Stimulated activated CD4-positive, alpha-beta T cell treated with anti-CD3 and anti-CD28 coated beads, Interleukin-4, amount 100 ng/mL, for 4 hours (primary cell): ENCODE results near the gene NAMPT.
"Not testable (repeated sequence)": the region's sequence is repeated elsewhere in the genome, so short reads cannot be mapped to it uniquely, and the experiment has no call there.

Experiments
- DNase-seq, 2 experiments: peaks; one replicate each; pipeline ENCODE4 v3.0.0-alpha.2; 2020

NAMPT gene

DNA sequence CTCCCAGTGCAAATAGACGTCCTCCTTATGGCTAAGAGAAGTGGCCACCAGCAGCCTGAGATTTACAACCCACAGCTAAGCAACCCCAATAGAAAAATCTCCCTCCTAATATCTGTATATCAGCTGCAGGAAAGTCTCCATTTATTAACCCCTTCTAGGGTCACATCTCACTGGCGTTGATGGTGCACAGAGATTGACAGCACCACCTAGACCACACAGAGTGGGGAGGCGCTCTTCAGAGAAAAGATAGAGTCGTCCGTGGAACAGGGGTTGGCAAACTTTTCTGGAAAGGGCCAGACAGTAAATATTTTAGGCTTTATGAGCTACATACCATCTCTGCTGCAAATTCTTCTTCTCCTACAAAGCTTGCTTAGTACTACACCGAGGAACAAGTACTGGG, 60.0 kb downstream of the NAMPT start:
- no peak for DNase-seq

DNA sequence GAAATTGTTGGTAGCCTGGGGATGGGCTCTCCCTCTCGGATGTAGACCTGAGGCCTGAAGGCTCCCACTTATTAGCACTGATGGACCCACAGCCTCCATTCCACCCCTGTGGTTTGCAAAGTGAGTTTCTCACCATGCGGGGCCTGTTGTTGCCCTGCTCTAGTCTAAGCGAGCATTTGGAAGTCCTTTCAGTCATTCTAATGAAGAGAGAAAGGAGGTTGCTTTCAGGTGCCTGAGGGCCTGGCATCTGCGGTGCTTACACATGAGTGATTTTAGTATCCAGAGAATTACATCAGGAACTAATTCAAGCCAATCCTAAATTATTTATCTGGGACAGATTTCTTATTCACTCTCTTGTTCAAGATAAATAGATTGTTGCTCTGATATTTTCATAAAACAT, 61.6 kb downstream of the NAMPT start:
- no peak for DNase-seq

DNA sequence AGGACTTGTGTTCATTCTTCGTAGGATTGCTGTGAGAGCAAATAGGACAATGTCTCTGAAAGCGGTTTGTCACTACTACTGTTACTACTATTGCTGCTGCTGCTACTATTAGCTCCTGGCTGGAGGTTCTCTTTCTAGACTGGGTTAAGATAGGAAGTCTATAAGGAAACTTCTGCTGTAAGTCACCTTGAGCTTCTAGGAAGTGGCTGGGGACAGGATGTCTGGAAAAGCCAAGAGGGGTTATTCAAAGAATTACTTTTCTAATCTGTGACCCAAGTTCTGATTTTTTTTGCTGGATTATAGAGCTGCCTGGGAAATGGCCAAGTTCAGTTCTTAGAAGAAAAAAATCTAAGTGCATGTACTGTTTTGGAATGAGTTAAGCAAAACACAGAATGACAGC, 62.2 kb downstream of the NAMPT start:
- no peak for DNase-seq

- no peak for DNase-seq
Observed at GRCh38 chr7:106220307-106220706, 64.5 kb downstream of the NAMPT start.

DNA sequence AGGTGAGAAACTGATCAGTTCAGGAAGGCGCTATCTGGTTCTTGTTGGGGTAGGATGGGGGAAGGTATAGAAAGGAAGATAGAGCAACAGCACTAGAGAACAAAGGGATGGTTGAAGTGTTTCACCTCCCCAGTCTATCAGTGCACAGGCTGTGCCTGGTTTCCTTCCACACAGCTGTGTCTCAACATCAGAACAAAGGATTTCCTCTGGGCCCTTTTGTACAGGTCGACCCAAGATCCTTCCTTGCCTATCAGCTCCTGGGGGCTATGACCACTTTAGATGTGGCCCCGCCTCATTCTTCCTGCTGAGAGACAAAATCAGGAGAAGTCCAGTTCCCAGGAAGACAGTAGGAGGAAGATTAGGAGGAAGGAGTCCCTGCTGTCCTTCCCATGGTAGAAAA, 65.6 kb downstream of the NAMPT start:
- DNase-seq: no peak

- no peak for DNase-seq
Observed at GRCh38 chr7:106218546-106218945, 66.2 kb downstream of the NAMPT start.

DNA sequence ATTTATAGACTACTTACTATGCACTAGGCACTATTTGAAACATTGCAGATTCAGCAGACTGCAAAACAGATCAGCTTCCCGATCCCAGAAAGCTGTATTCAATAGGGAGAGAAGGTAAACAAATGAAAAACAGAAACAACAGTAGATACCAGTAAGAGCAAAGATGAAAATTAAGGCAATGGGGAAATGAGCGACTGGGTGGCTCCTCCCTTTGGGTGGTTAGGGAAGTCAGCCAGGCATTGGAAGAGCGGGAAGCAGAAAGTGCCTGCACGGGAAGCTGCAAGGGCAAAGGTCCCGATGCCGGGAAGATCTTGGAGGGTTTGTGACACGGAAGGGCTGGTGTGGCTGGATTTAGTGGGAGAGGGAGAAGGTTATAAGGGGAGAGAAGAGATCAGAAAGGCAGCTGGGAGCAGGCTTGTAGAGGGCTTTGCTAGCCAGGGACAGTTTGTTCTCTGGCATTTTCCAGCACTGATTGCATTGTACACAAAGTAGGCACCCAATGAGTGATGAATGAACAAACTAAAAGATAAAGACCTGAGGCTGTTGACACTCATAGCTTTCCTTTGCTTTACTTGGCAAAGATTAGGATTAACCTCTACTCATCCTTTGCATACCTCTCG, 67.8 kb downstream of the NAMPT start:
- no peak for DNase-seq

- DNase-seq: no peak
Observed at GRCh38 chr7:106216517-106216922, 68.3 kb downstream of the NAMPT start.

DNA sequence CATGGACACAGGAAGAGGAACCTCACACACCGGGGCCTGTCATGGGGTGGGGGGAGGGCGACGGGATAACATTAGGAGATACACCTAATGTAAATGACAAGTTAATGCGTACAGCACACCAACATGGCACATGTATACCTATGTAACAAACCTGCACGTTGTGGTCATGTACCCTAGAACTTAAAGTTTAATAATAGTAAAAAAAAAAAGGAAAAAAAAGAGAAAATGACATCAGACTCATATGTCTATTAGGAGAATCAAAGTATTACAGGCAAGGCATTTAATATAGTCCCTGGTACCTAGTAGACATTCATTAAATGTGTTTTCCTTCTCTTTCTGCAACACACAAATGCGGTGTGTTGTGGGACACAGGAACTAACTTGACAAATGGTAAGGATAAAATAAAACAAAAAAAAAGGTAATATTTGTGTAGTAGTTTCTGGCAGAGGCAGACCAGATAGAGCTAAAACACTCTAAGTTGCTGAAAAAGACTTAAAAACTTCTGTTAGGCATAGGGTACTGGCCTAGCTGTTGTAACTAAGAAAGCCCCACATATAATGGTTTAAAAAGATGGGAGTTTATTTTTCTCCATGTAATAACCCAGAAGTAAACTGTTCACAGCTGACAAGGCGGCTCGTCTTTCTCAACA, 68.8 kb downstream of the NAMPT start:
- DNase-seq: no peak

DNA sequence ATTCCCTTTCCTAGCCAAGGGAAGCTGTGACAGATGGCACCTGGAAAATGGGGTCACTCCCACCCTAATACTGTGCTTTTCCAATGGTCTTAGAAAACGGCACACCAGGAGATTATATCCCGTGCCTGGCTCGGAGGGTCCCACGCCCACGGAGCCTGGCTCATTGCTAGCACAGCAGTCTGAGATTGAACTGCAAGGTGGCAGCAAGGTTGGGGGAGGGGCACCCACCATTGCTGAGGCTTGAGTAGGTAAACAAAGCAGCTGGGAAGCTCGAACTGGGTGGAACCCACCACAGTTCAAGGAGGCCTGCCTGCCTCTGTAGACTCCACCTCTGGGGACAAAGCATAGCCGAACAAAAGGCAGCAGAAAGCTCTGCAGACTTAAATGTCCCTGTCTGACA, 75.8 kb downstream of the NAMPT start:
- not testable (repeated sequence) for DNase-seq

- DNase-seq: no peak
Observed at GRCh38 chr7:106206826-106207541, 77.8 kb downstream of the NAMPT start.

GRCh38 chr7:106205621-106206222, 79.1 kb downstream of the NAMPT start:
- DNase-seq: no peak

- DNase-seq: no peak
Observed at GRCh38 chr7:106203473-106203872, 81.3 kb downstream of the NAMPT start.

DNA sequence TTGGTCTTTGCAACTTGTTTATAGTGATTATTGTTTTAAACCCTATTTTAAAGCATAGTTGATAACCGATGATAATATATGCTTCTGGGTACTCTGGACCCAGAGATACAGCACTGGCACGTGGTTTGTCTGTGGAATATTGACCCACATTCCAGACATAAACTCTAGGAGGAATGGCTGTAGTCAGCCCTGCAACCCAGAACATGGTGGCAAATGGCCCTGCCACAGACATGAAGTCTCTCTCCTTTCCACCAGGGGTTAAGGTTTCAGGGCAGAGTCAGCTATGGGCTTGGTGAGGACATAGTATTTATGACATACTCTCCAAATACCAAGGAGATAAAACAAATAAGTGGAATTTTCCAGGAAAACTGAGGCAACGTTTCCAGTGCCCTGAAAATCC, 83.6 kb downstream of the NAMPT start:
- no peak for DNase-seq

GRCh38 chr7:106199813-106200364, 84.9 kb downstream of the NAMPT start:
- no peak for DNase-seq

- DNase-seq: no peak
Observed at GRCh38 chr7:106199024-106199423, 85.8 kb downstream of the NAMPT start.
